GM23338 (cell line): ENCODE data around the gene MAMDC2. TPM values are rescaled to one million over a fixed set of nuclear protein-coding genes. Genes with fewer than 3 reads are reported as not detected.

ENCODE experiments used
- ATAC-seq: fragments of 200-7000 bp; cut with Tn5 transposase; 3 replicates; pipeline ENCODE4 v1.9.1; 2020
- DNase-seq: peaks from one replicate; pipeline ENCODE4 v3.0.0-alpha.2; 2015; ENCODE audit warnings: low spot score
- H2AFZ ChIP-seq: fragments of 200-600 bp; sonication (generic); 2 replicates; pipeline ENCODE4 v1.8.0; 2016; ENCODE audit warnings: antibody characterized with exemption, mild to moderate bottlenecking, moderate library complexity
- H3F3A ChIP-seq: fragments of 200-600 bp; sonication (generic); replicated peaks from 2 replicates; pipeline ENCODE4 v1.8.0; 2017; ENCODE audit warnings: antibody characterized with exemption, mixed run types, low read depth
- H3K27ac ChIP-seq: fragments of 200-600 bp; sonication (generic); 2 replicates; pipeline ENCODE4 v1.6.1; 2016; ENCODE audit warnings: low read depth
- H3K27me3 ChIP-seq: fragments of 200-600 bp; sonication (generic); 2 replicates; pipeline ENCODE4 v1.8.0; 2016; ENCODE audit warnings: mild to moderate bottlenecking, mixed run types, moderate library complexity; ENCODE audit not compliant: insufficient read depth
- H3K36me3 ChIP-seq: fragments of 200-600 bp; sonication (generic); 2 replicates; pipeline ENCODE4 v1.8.0; 2016; ENCODE audit warnings: mild to moderate bottlenecking; ENCODE audit not compliant: insufficient read depth
- H3K4me1 ChIP-seq: fragments of 200-600 bp; sonication (generic); 2 replicates; pipeline ENCODE4 v1.8.0; 2016; ENCODE audit warnings: mild to moderate bottlenecking, moderate library complexity; ENCODE audit not compliant: insufficient read depth
- H3K4me2 ChIP-seq: fragments of 200-600 bp; sonication (generic); 2 replicates; pipeline ENCODE4 v1.7.1; 2017; ENCODE audit warnings: mixed run types
- H3K4me3 ChIP-seq: fragments of 200-600 bp; sonication (generic); 2 replicates; pipeline ENCODE4 v1.6.1; 2016; ENCODE audit warnings: mixed run types
- H3K79me2 ChIP-seq: fragments of 200-600 bp; sonication (generic); replicated peaks from 2 replicates; pipeline ENCODE4 v1.8.0; 2017; ENCODE audit warnings: mild to moderate bottlenecking; ENCODE audit not compliant: insufficient read depth
- H3K9me2 ChIP-seq: fragments of 200-600 bp; sonication (generic); 2 replicates; pipeline ENCODE4 v1.8.0; 2017; ENCODE audit not compliant: insufficient read depth
- H4K20me1 ChIP-seq: fragments of 200-600 bp; sonication (generic); replicated peaks from 2 replicates; pipeline ENCODE4 v1.8.0; 2017; ENCODE audit warnings: mild to moderate bottlenecking; ENCODE audit not compliant: insufficient read depth
- H3K27ac Mint-ChIP-seq: 2 replicates; pipeline ENCODE4 v1.8.0; 2020; ENCODE audit warnings: inconsistent platforms, mild to moderate bottlenecking, moderate library complexity, mixed read lengths
- H3K27me3 Mint-ChIP-seq: 3 replicates; pipeline ENCODE4 v1.8.0; 2022; ENCODE audit warnings: low read depth, mild to moderate bottlenecking, moderate library complexity, mixed read lengths, inconsistent platforms; ENCODE audit not compliant: insufficient read depth, poor library complexity
- H3K36me3 Mint-ChIP-seq: 3 replicates; pipeline ENCODE4 v1.8.0; 2021; ENCODE audit warnings: low read depth, mild to moderate bottlenecking, inconsistent platforms, moderate library complexity, mixed read lengths
- H3K4me1 Mint-ChIP-seq: 3 replicates; pipeline ENCODE4 v1.8.0; 2020; ENCODE audit warnings: mild to moderate bottlenecking, inconsistent platforms, mixed read lengths
- H3K4me3 Mint-ChIP-seq: 3 replicates; pipeline ENCODE4 v1.8.0; 2021; ENCODE audit warnings: moderate library complexity, mild to moderate bottlenecking, inconsistent platforms, mixed read lengths
- H3K9me3 Mint-ChIP-seq: 3 replicates; pipeline ENCODE4 v1.8.0; 2020; ENCODE audit warnings: moderate library complexity, mild to moderate bottlenecking, inconsistent platforms, mixed read lengths
- CREB1 ChIP-seq: fragments of 250-450 bp; sonication (Bioruptor Pico); IDR thresholded peaks from 2 replicates; pipeline ENCODE4 v1.5.0; 2020; ENCODE audit warnings: low read depth, mild to moderate bottlenecking, moderate library complexity
- CTCF ChIP-seq, 2 experiments: fragments of 200-600 bp in 1 of 2; sonication (generic) in 1 of 2; conservative IDR thresholded peaks; 2 replicates each; pipeline versions ENCODE4 v1.5.1 to v1.6.1; 2016 to 2017; ENCODE audit warnings: antibody characterized with exemption in 2 of 2, low read depth in 2 of 2, mild to moderate bottlenecking in 2 of 2, moderate library complexity in 1 of 2
- EZH2 ChIP-seq: fragments of 200-600 bp; sonication (generic); IDR thresholded peaks from one replicate; pipeline ENCODE4 v1.8.0; 2017; ENCODE audit warnings: antibody characterized with exemption, mild to moderate bottlenecking, low read depth; ENCODE audit not compliant: unreplicated experiment
- EZH2phosphoT487 ChIP-seq: fragments of 200-600 bp; sonication (generic); IDR thresholded peaks from one replicate; pipeline ENCODE4 v1.8.1; 2018; ENCODE audit warnings: antibody characterized with exemption; ENCODE audit not compliant: unreplicated experiment
- JUNB ChIP-seq: IDR thresholded peaks from one replicate; pipeline ENCODE4 v1.6.1; 2016; ENCODE audit warnings: antibody characterized with exemption; ENCODE audit not compliant: unreplicated experiment
- NANOG ChIP-seq: IDR thresholded peaks from 2 replicates; pipeline ENCODE4 v1.6.1; 2016; ENCODE audit warnings: antibody characterized with exemption, borderline replicate concordance
- POLR2AphosphoS5 ChIP-seq: IDR thresholded peaks from 2 replicates; pipeline ENCODE4 v1.6.1; 2016; ENCODE audit warnings: antibody characterized with exemption, low read depth
- REST ChIP-seq: IDR thresholded peaks from one replicate; pipeline ENCODE4 v1.6.1; 2018; ENCODE audit warnings: antibody characterized with exemption; ENCODE audit not compliant: unreplicated experiment
- STAT1 ChIP-seq: IDR thresholded peaks from one replicate; pipeline ENCODE4 v1.6.1; 2016; ENCODE audit warnings: antibody characterized with exemption; ENCODE audit not compliant: unreplicated experiment
- polyA plus RNA-seq: library from polyadenylated mRNA; unstranded; fragments of >200 nt; fragmentation: Nextera tagmentation; extraction: Ambion mirVana; gene quantifications from 2 replicates; pipeline ENCODE4 v1.2.1, GENCODE V29; 2016
- total RNA-seq: library from RNA; depleted of rRNA; stranded (reverse); fragments of >200 nt; shearing (Covaris generic); gene quantifications from 2 replicates; pipeline ENCODE4 v1.2.3, GENCODE V29; 2014
- TF ChIP-seq, protein P1 (sequence below): IDR thresholded peaks from 2 replicates; pipeline ENCODE4 v1.6.1; 2016; ENCODE audit warnings: antibody characterized with exemption

MAMDC2 gene
- total and polyA plus RNA-seq, 2 experiments from 2014 or later = 7.7 to 19.6 TPM

GRCh38 chr9:70097187-70097586, 53.5 kb downstream of the MAMDC2 start:
- Mint-ChIP-seq H3K4me3 (no peak overlapping the region), H3K27ac (no peak overlapping the region), H3K9me3 (no peaks in the 10 kb centered on the region), H3K4me1 (no peaks in the 10 kb centered on the region; the same call in 2 of the 3 replicates), H3K36me3 (no peaks in the 10 kb centered on the region), H3K27me3 (peaks cover 1% of the 10 kb centered on the region)
- H3K4me3 ChIP-seq = no peak overlapping the region
- H3F3A ChIP-seq = no peaks in the 10 kb centered on the region
- ATAC-seq = no peak
- no peaks in the 10 kb centered on the region for H3K36me3 ChIP-seq
- no peak for TF ChIP-seq EZH2phosphoT487
- no peaks in the 10 kb centered on the region; the same call in 1 of the 2 replicates for H3K79me2 ChIP-seq
- H3K9me2 ChIP-seq = no peaks in the 10 kb centered on the region; the same call in 1 of the 2 replicates
- no peak for DNase-seq
- H3K4me1 ChIP-seq = peaks cover 13% of the 10 kb centered on the region; the same call in 1 of the 2 replicates
- no peaks in the 10 kb centered on the region for H3K27me3 ChIP-seq
- no peak overlapping the region for H2AFZ ChIP-seq
- no peak overlapping the region for H3K27ac ChIP-seq
- no peaks in the 10 kb centered on the region; the same call in 1 of the 2 replicates for H4K20me1 ChIP-seq
- H3K4me2 ChIP-seq = no peak overlapping the region

- no peaks in the 10 kb centered on the region; the same call in 1 of the 2 replicates for H4K20me1 ChIP-seq
- no peak overlapping the region for H3K27ac Mint-ChIP-seq
Observed at GRCh38 chr9:70100362-70100761, 56.7 kb downstream of the MAMDC2 start.

GRCh38 chr9:70101265-70101664, 57.6 kb downstream of the MAMDC2 start:
- Histone ChIP-seq H3F3A (no peaks in the 10 kb centered on the region), H3K27me3 (no peaks in the 10 kb centered on the region), H3K27ac (no peak overlapping the region), H4K20me1 (no peaks in the 10 kb centered on the region; the same call in 1 of the 2 replicates), H2AFZ (no peak overlapping the region), H3K79me2 (no peaks in the 10 kb centered on the region; the same call in 1 of the 2 replicates), H3K36me3 (no peaks in the 10 kb centered on the region), H3K4me2 (no peak overlapping the region), H3K4me3 (no peak overlapping the region), H3K4me1 (peaks cover 5% of the 10 kb centered on the region; the same call in 1 of the 2 replicates), H3K9me2 (peaks cover 6% of the 10 kb centered on the region)
- H3K4me3 Mint-ChIP-seq = no peak overlapping the region
- ATAC-seq (no peak), DNase-seq (no peak)
- H3K27ac Mint-ChIP-seq = no peak overlapping the region
- H3K27me3 Mint-ChIP-seq = no peaks in the 10 kb centered on the region
- H3K9me3 Mint-ChIP-seq = no peaks in the 10 kb centered on the region
- H3K36me3 Mint-ChIP-seq = no peaks in the 10 kb centered on the region
- no peaks in the 10 kb centered on the region; the same call in 2 of the 3 replicates for H3K4me1 Mint-ChIP-seq
- TF ChIP-seq JUNB (no peak), POLR2AphosphoS5 (no peak), EZH2 (no peak), REST (no peak), CTCF (conservative IDR thresholded peaks at IDR 0.05; ENCODE audit: low read depth in 2 of 2) (no peak), STAT1 (no peak), CREB1 (no peak), NANOG (no peak)
- TF ChIP-seq, protein P1, sequence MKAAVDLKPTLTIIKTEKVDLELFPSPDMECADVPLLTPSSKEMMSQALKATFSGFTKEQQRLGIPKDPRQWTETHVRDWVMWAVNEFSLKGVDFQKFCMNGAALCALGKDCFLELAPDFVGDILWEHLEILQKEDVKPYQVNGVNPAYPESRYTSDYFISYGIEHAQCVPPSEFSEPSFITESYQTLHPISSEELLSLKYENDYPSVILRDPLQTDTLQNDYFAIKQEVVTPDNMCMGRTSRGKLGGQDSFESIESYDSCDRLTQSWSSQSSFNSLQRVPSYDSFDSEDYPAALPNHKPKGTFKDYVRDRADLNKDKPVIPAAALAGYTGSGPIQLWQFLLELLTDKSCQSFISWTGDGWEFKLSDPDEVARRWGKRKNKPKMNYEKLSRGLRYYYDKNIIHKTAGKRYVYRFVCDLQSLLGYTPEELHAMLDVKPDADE = no peak

More at GRCh38 chr9:70100362-70100761, 56.7 kb downstream of the MAMDC2 start:
- Histone ChIP-seq H3K4me3 (no peak overlapping the region), H3K27ac (no peak overlapping the region), H3K36me3 (no peaks in the 10 kb centered on the region), H3K27me3 (no peaks in the 10 kb centered on the region), H3F3A (no peaks in the 10 kb centered on the region), H3K4me2 (no peak overlapping the region), H3K79me2 (no peaks in the 10 kb centered on the region; the same call in 1 of the 2 replicates), H3K9me2 (no peaks in the 10 kb centered on the region; the same call in 1 of the 2 replicates), H3K4me1 (peaks cover 5% of the 10 kb centered on the region; the same call in 1 of the 2 replicates), H2AFZ (no peak overlapping the region)
- TF ChIP-seq, protein P1 = no peak
- TF ChIP-seq NANOG = no peak
- no peak for TF ChIP-seq EZH2phosphoT487
- TF ChIP-seq CREB1 = no peak
- no peak for TF ChIP-seq JUNB
- ATAC-seq = no peak
- H3K27me3 Mint-ChIP-seq = no peaks in the 10 kb centered on the region
- H3K4me1 Mint-ChIP-seq = no peaks in the 10 kb centered on the region; the same call in 2 of the 3 replicates
- H3K4me3 Mint-ChIP-seq = no peak overlapping the region
- no peak for DNase-seq
- H3K36me3 Mint-ChIP-seq = no peaks in the 10 kb centered on the region
- no peaks in the 10 kb centered on the region for H3K9me3 Mint-ChIP-seq
